Right lobe of liver (tissue), 6 donors: ENCODE data around the gene GKN2. TPM values are rescaled to one million over a fixed set of nuclear protein-coding genes. Genes with fewer than 3 reads are reported as not detected.

Source experiments
- ATAC-seq, 4 donors: fragments of 200-7000 bp; cut with Tn5 transposase; one replicate each; pipeline ENCODE4 v1.9.1; 2020; ENCODE audit warnings: mild to moderate bottlenecking in 4 of 4, moderate library complexity in 4 of 4
- DNase-seq, 3 donors: peaks; one replicate each; pipeline ENCODE4 v3.0.0-alpha.2; 2020
- H3K27ac ChIP-seq, 3 donors: fragments of 200-600 bp; one replicate each; pipeline ENCODE4 v1.8.0; 2022
- H3K27me3 ChIP-seq, 2 donors: fragments of 200-600 bp; one replicate each; pipeline ENCODE4 v1.8.0; 2022
- H3K36me3 ChIP-seq, 4 donors: fragments of 200-600 bp; sonication (generic) in 1 of 4; one replicate each; pipeline versions ENCODE4 v1.5.1 to v1.8.0; 2017 to 2022; ENCODE audit warnings: control low read depth in 1 of 4
- H3K4me1 ChIP-seq, 4 donors: fragments of 200-600 bp; sonication (generic) in 1 of 4; one replicate each; pipeline versions ENCODE4 v1.5.1 to v1.8.0; 2017 to 2022; ENCODE audit warnings: control low read depth in 1 of 4
- H3K4me3 ChIP-seq, 3 donors: fragments of 200-600 bp; one replicate each; pipeline ENCODE4 v1.8.0; 2022
- H3K9me3 ChIP-seq, 4 donors: fragments of 200-600 bp; sonication (generic) in 1 of 4; one replicate each; pipeline versions ENCODE4 v1.5.1 to v1.8.0; 2017 to 2022; ENCODE audit warnings: control low read depth in 1 of 4
- CTCF ChIP-seq, 4 donors: fragments of 200-600 bp in 3 of 4; fragments of 450-650 bp in 1 of 4; IDR thresholded peaks; one replicate each; pipeline versions ENCODE4 v1.5.1 to v1.8.0; 2016 to 2022; ENCODE audit warnings: antibody characterized with exemption in 4 of 4, mild to moderate bottlenecking in 2 of 4
- POLR2A ChIP-seq: fragments of 450-650 bp; IDR thresholded peaks from one replicate; pipeline ENCODE4 v1.6.1; 2017; ENCODE audit warnings: antibody characterized with exemption, mild to moderate bottlenecking
- WGBS: methylation state at CpG from one replicate; pipeline ENCODE4 v1.1.6; 2018; ENCODE audit warnings: low coverage, low lambda C conversion rate; ENCODE audit not compliant: insufficient coverage; ENCODE audit errors: missing lambda C conversion rate; 5-methylcytosine and 5-hydroxymethylcytosine counted together
- intact Hi-C, 2 donors: fragments of 100-400 bp; cut with DNase I; formaldehyde crosslinking; loops; one replicate each; pipeline versions ENCODE4 v1.11.2 to v1.14.1; 2022
- total RNA-seq, 6 experiments: library from RNA; depleted of rRNA in 2 of 6; stranded (reverse); fragments of >200 nt in 2 of 6; fragmentation: NEBNext Ultra II Directional in 3 of 6; extraction: Animal tissue kit (Norgen Biotek cat#: 25700) in 3 of 6; gene quantifications; one replicate each; pipeline versions ENCODE4 v1.1.0 to v1.2.4, GENCODE V29; 2016 to 2023
- donor health status: DM: no; HTN: yes; CAD: no.
- donor health status: DM: no; HTN: no; CAD: no.
- donor health status: DM: no; HTN: no; CAD: no.
- donor health status: DM: no; HTN: yes; CAD: no.
- donor health status: DM: no; HTN: yes; CAD: no.

GKN2 gene
- total RNA-seq, 6 experiments from 2014 or later, result not detected

- no peak for TF ChIP-seq POLR2A
- TF ChIP-seq CTCF (IDR thresholded peaks at IDR 0.05), result no peak
- peaks cover 0 to 33% (median 3%) of the 10 kb centered on the region in 4 donors for H3K4me1 ChIP-seq
- H3K27me3 ChIP-seq, result no peaks in the 10 kb centered on the region
- intact Hi-C loops, result loop anchor here (5.0 to 10.0 kb wide), 2 partner anchors 173 to 456 kb away; partner anchors contain the start of genes APLF (in 1 of the 2) and FBXO48 (in 1 of the 2)
- peak overlapping the region in 2 of 3 donors; percentile 1 to 45 for H3K27ac ChIP-seq
- no peak overlapping the region for H3K4me3 ChIP-seq
- H3K9me3 ChIP-seq, result no peaks in the 10 kb centered on the region
- no peaks in the 10 kb centered on the region for H3K36me3 ChIP-seq
- DNase-seq (no peak), ATAC-seq (peak; percentile 53 to 76 (median 70))
- 63% methylated on average over 6 of the region's 6 CpGs for WGBS
Observed at GRCh38 chr2:68920481-68921170, 32.1 kb downstream of the GKN2 start.

GRCh38 chr2:68918497-68918896 is 34.2 kb downstream of the GKN2 start:
- Histone ChIP-seq H3K4me1 (peaks cover 0 to 33% (median 3%) of the 10 kb centered on the region in 4 donors), H3K27me3 (no peaks in the 10 kb centered on the region), H3K9me3 (no peaks in the 10 kb centered on the region), H3K36me3 (no peaks in the 10 kb centered on the region), H3K27ac (no peak overlapping the region), H3K4me3 (no peak overlapping the region)
- 79% methylated on average over 7 of the region's 7 CpGs for WGBS
- no peak for DNase-seq
- ATAC-seq, result no peak
- intact Hi-C loops, result loop anchor here (10.0 kb wide), 2 partner anchors 194 to 434 kb away; no protein-coding TSS in a partner anchor
- TF ChIP-seq POLR2A (no peak), CTCF (IDR thresholded peaks at IDR 0.05) (no peak)

- ATAC-seq, result peak; percentile 44 to 73 (median 58)
- no peaks in the 10 kb centered on the region for H3K9me3 ChIP-seq
Observed at GRCh38 chr2:68917034-68917718, 35.5 kb downstream of the GKN2 start.

GRCh38 chr2:68916226-68916625 is 36.5 kb downstream of the GKN2 start:
- peak; percentile 13 to 59 (median 37) for ATAC-seq

More at GRCh38 chr2:68917034-68917718, 35.5 kb downstream of the GKN2 start:
- 23% methylated on average over 3 of the region's 3 CpGs for WGBS
- peaks cover 0 to 33% (median 3%) of the 10 kb centered on the region in 4 donors for H3K4me1 ChIP-seq
- H3K27me3 ChIP-seq, result no peaks in the 10 kb centered on the region
- no peak for DNase-seq
- H3K27ac ChIP-seq, result peak overlapping the region in 1 of 3 donors; percentile 31
- no peak overlapping the region for H3K4me3 ChIP-seq
- intact Hi-C loops, result loop anchor here (10.0 kb wide), 2 partner anchors 192 to 432 kb away; no protein-coding TSS in a partner anchor
- TF ChIP-seq CTCF (IDR thresholded peaks at IDR 0.05), result no peak
- TF ChIP-seq POLR2A, result no peak
- no peaks in the 10 kb centered on the region for H3K36me3 ChIP-seq

More at GRCh38 chr2:68916226-68916625, 36.5 kb downstream of the GKN2 start:
- H3K4me1 ChIP-seq, result peaks cover 0 to 31% (median 3%) of the 10 kb centered on the region in 4 donors
- no peaks in the 10 kb centered on the region for H3K9me3 ChIP-seq
- no peak overlapping the region for H3K27ac ChIP-seq
- DNase-seq, result no peak
- WGBS, result 23% methylated on average over 1 of the region's 1 CpG
- H3K4me3 ChIP-seq, result no peak overlapping the region
- no peaks in the 10 kb centered on the region for H3K27me3 ChIP-seq
- TF ChIP-seq POLR2A, result no peak
- TF ChIP-seq CTCF (IDR thresholded peaks at IDR 0.05), result no peak
- intact Hi-C loops, result loop anchor here (10.0 kb wide), 2 partner anchors 191 to 431 kb away; no protein-coding TSS in a partner anchor
- no peaks in the 10 kb centered on the region for H3K36me3 ChIP-seq
